Epithelial cell of proximal tubule (primary cell): ENCODE results near the gene DENND2A. TPM values are rescaled to one million over a fixed set of nuclear protein-coding genes. Genes with fewer than 3 reads are reported as not detected.
A peak's percentile ranks its signal among the peaks of the same experiment; 100 is the strongest.

ENCODE experiments used
- DNase-seq: peaks from one replicate; pipeline ENCODE4 v3.0.0-alpha.2; 2011; ENCODE audit warnings: low read depth
- H3K4me3 ChIP-seq: 2 replicates; pipeline ENCODE4 v1.5.1; 2011; ENCODE audit warnings: low read depth, mild to moderate bottlenecking, low read length
- total RNA-seq: library from RNA; depleted of rRNA; stranded (reverse); fragments of >200 nt; gene quantifications from 2 replicates; pipeline ENCODE4 v1.2.3, GENCODE V29; 2015
- TF ChIP-seq, protein P1 (sequence below): conservative IDR thresholded peaks from 2 replicates; pipeline ENCODE4 v1.5.1; 2012; ENCODE audit warnings: low read depth, mild to moderate bottlenecking, low read length

The DENND2A gene, protein sequence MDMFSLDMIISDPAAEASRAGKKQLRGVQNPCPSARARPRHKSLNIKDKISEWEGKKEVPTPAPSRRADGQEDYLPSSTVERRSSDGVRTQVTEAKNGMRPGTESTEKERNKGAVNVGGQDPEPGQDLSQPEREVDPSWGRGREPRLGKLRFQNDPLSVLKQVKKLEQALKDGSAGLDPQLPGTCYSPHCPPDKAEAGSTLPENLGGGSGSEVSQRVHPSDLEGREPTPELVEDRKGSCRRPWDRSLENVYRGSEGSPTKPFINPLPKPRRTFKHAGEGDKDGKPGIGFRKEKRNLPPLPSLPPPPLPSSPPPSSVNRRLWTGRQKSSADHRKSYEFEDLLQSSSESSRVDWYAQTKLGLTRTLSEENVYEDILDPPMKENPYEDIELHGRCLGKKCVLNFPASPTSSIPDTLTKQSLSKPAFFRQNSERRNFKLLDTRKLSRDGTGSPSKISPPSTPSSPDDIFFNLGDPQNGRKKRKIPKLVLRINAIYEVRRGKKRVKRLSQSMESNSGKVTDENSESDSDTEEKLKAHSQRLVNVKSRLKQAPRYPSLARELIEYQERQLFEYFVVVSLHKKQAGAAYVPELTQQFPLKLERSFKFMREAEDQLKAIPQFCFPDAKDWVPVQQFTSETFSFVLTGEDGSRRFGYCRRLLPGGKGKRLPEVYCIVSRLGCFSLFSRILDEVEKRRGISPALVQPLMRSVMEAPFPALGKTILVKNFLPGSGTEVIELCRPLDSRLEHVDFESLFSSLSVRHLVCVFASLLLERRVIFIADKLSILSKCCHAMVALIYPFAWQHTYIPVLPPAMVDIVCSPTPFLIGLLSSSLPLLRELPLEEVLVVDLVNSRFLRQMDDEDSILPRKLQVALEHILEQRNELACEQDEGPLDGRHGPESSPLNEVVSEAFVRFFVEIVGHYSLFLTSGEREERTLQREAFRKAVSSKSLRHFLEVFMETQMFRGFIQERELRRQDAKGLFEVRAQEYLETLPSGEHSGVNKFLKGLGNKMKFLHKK
- total RNA-seq = 27.6 and 34.4 TPM in 2 replicates

DNA sequence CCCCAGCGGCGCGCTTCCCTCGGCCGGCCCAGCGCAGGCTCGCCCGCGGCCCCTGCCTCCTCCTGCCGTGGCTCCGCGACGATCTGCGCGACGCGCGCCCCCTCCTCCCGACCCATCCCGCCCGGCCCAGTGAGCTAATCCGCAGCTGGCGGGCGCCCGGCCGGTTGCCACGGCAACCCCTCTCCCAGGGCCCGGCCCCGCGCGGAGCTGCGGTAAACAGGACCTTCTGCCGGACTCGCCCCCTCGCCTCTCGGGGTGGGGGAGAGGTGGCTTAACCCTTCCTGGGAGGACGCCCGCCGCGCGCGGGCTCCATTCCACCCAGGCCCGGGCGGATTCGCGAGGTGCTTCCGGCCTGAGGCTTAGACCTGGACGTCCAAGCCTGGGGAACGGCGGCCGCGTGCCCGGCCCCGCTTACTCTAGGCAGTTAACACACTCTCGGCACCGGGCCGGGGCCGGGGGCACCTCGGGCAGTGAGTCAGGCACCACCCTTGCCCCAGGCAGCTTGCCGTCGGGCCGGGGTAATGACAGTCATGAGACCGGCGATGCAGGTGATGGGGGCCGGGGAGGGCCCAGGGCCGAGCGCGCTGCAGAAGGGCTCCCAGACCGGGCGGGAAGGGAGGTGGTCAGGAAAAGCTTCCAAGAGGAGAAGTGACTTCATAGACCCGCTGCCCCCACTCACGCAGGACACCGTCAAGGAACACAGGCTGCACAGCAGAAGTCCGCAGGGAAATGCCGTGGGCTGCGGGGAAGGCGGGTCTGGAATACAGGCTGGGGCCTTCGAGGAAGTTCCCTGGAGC lies at the start of gene DENND2A:
Gene DENND2A, minus strand, starts transcription at position 87 of the 797 bp plus-strand sequence. CDS start 38,416 bp downstream, outside the sequence.
- H3K4me3 ChIP-seq = peak within 1 kb of the TSS; percentile 64
- TF ChIP-seq, protein P1, sequence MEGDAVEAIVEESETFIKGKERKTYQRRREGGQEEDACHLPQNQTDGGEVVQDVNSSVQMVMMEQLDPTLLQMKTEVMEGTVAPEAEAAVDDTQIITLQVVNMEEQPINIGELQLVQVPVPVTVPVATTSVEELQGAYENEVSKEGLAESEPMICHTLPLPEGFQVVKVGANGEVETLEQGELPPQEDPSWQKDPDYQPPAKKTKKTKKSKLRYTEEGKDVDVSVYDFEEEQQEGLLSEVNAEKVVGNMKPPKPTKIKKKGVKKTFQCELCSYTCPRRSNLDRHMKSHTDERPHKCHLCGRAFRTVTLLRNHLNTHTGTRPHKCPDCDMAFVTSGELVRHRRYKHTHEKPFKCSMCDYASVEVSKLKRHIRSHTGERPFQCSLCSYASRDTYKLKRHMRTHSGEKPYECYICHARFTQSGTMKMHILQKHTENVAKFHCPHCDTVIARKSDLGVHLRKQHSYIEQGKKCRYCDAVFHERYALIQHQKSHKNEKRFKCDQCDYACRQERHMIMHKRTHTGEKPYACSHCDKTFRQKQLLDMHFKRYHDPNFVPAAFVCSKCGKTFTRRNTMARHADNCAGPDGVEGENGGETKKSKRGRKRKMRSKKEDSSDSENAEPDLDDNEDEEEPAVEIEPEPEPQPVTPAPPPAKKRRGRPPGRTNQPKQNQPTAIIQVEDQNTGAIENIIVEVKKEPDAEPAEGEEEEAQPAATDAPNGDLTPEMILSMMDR = no peak
- no peak for DNase-seq

DNA sequence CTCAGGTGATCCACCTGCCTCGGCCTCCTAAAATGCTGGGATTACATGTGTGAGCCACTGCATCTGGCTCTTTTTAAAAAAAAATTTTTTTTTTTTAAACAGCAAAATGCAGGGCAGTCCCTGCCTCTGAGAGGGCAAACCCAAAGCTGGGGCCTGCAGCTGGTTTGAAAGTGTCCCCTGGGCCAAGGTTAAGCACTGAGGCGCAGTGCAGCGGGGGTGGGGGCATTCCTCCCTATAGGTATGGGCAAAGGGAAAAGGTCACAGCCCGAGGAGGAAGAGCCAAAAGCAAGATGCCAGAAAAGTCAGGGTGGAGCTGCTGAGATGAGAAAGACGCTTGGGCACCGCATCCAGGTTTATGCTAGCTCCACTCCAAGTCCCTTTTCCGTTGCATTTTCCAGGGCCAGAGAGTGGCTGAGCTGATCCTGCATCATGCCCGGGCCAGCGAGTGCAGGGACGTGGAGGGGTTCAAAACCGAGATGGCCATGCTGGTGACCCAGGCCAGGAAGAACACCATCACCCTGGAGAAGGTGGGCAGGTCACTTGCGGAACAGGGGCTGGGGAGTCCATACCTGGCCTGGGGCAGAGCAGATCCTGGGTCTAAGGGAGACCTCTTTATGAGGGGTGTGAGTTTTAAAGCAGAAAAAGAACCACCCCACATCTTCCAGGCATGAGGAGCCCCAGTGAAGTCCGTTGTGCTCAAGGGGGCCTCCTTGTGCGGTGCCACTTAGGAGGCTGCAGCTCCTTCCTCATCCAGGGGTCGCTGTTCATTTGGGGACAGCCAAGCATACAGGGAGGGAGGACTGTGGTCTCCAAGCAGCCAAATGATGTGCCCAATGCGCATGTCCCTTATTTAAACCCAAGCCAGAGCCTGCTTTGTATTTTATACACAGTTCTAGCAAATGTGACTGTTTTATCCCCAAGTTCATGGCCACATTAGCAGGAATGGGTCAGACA lies 48.9 kb upstream of the DENND2A start:
- H3K4me3 ChIP-seq = no peak overlapping the region
- TF ChIP-seq, protein P1 = no peak
- no peak for DNase-seq

DNA sequence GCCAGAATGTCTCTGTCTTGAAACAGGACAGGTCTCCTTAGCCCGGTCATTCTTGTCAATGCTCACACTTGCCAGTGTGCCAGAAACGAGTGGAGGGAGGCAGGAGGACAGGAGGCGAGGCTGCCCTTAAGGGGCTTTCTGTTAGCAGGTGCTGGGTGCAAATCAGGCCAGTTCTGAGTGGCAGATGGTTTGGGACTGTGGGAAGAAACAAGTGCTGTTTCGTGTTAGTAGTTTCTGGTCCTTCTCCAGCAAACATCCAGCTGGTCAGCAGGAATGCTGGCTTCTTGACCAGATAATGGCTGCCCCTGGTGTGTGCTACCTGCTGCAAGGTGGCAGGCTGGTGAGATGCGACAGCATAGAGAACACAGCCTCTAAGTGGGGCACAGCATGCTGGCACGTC lies 47.7 kb upstream of the DENND2A start:
- DNase-seq = no peak
- TF ChIP-seq, protein P1 = no peak
- no peak overlapping the region for H3K4me3 ChIP-seq

DNA sequence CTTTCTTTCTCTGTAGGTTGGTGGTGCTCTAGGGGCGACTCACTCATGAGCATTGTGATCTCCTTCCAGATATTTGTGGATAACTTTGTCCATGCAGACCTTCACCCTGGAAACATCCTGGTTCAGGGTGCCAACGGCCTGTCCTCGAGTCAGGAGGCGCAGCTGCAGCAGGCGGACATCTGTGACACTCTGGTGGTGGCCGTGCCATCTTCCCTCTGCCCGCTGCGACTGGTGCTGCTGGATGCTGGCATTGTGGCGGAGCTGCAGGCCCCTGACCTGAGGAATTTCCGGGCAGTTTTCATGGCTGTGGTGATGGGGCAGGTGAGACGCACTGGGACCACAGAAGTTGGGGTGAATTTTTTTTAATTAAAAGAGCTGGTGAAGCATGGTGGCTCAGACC lies 46.3 kb upstream of the DENND2A start:
- no peak for DNase-seq
- H3K4me3 ChIP-seq = no peak overlapping the region
- TF ChIP-seq, protein P1 = no peak

DNA sequence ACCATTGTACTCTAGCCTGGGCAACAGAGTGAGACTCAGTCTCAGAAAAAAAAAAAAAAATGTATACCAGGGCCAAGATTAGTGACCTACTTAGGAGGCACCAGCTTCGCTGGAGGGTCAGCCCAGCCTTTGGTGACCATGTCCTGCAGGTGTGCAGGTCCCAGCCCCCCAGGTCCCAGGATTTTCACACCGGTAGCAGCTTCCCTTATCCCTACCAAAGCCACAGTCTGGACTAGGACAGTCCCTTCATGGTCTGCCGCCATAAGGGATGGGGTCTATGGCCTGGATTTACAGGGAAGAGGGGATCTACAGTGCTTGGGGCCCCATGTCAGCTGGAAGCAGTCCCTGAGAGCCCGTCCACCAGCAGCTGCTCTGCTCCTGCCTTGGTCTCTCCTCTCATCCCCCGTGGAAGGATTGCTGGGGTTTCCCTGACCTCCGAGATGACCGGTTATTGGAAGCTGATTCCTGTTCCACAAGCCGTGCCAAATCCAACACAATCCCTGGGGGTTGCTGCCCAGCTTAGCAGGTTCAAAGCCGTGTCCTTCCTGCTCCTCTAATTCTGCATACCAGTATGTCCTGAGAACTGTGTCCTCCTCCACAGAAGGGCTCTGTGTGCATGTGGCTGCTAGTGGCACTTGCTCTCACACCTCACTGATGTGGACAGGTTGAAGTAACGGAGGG lies 44.9 kb upstream of the DENND2A start:
- no peak overlapping the region for H3K4me3 ChIP-seq
- no peak for DNase-seq
- TF ChIP-seq, protein P1 = no peak
